H9 (cell line): Measurements from ENCODE around the gene PGF. TPM values are rescaled to one million over a fixed set of nuclear protein-coding genes. Genes with fewer than 3 reads are reported as not detected.

Experiments
- DNase-seq: peaks from one replicate; pipeline ENCODE4 v3.0.0-alpha.2; 2017
- H2AFZ ChIP-seq: one replicate; pipeline ENCODE4 v1.6.1; 2013; ENCODE audit warnings: mild to moderate bottlenecking, low read length, control low read depth, moderate library complexity
- H2AK5ac ChIP-seq: 2 replicates; pipeline ENCODE4 v1.6.1; 2013; ENCODE audit warnings: low read length, control low read depth, mixed read lengths; ENCODE audit not compliant: insufficient read length
- H2BK120ac ChIP-seq: one replicate; pipeline ENCODE4 v1.6.1; 2013; ENCODE audit warnings: low read depth, mild to moderate bottlenecking, low read length, control low read depth, inconsistent platforms; ENCODE audit not compliant: poor library complexity, severe bottlenecking
- H2BK12ac ChIP-seq: 2 replicates; pipeline ENCODE4 v1.6.1; 2013; ENCODE audit warnings: low read length, control low read depth, mixed read lengths, low read depth; ENCODE audit not compliant: insufficient read length
- H2BK15ac ChIP-seq: 2 replicates; pipeline ENCODE4 v1.6.1; 2013; ENCODE audit warnings: low read depth, low read length, control low read depth
- H2BK20ac ChIP-seq: one replicate; pipeline ENCODE4 v1.6.1; 2013; ENCODE audit warnings: low read depth, mild to moderate bottlenecking, low read length, control low read depth, inconsistent platforms; ENCODE audit not compliant: poor library complexity, severe bottlenecking
- H2BK5ac ChIP-seq: 2 replicates; pipeline ENCODE4 v1.6.1; 2013; ENCODE audit warnings: low read length, control low read depth, mixed read lengths; ENCODE audit not compliant: insufficient read length
- H3K14ac ChIP-seq: 2 replicates; pipeline ENCODE4 v1.6.1; 2013; ENCODE audit warnings: low read length, control low read depth; ENCODE audit not compliant: insufficient read depth
- H3K18ac ChIP-seq: 2 replicates; pipeline ENCODE4 v1.6.1; 2013; ENCODE audit warnings: low read depth, mild to moderate bottlenecking, mixed read lengths, low read length, control low read depth; ENCODE audit not compliant: insufficient read length
- H3K23ac ChIP-seq: 2 replicates; pipeline ENCODE4 v1.6.1; 2013; ENCODE audit warnings: low read length, control low read depth, mixed read lengths, low read depth; ENCODE audit not compliant: insufficient read length
- H3K23me2 ChIP-seq: 2 replicates; pipeline ENCODE4 v1.6.1; 2013; ENCODE audit warnings: low read depth, mild to moderate bottlenecking, mixed read lengths, low read length, control low read depth; ENCODE audit not compliant: insufficient read length, poor library complexity, severe bottlenecking
- H3K27ac ChIP-seq: 2 replicates; pipeline ENCODE4 v1.5.1; 2013; ENCODE audit warnings: low read length, control low read depth, mixed read lengths, low read depth; ENCODE audit not compliant: insufficient read length
- H3K27me3 ChIP-seq: 2 replicates; pipeline ENCODE4 v1.6.1; 2013; ENCODE audit warnings: low read length, control low read depth, inconsistent platforms; ENCODE audit not compliant: insufficient read depth
- H3K4ac ChIP-seq: 2 replicates; pipeline ENCODE4 v1.6.1; 2013; ENCODE audit warnings: low read depth, mild to moderate bottlenecking, control low read depth, inconsistent platforms, low read length, moderate library complexity
- H3K4me1 ChIP-seq: 2 replicates; pipeline ENCODE4 v1.6.1; 2013; ENCODE audit warnings: low read length, control low read depth, inconsistent platforms; ENCODE audit not compliant: insufficient read depth
- H3K4me2 ChIP-seq: 2 replicates; pipeline ENCODE4 v1.6.1; 2013; ENCODE audit warnings: low read length, control low read depth, mixed read lengths; ENCODE audit not compliant: insufficient read length, insufficient read depth
- H3K56ac ChIP-seq: 2 replicates; pipeline ENCODE4 v1.6.1; 2013; ENCODE audit warnings: low read depth, mild to moderate bottlenecking, mixed read lengths, low read length, control low read depth; ENCODE audit not compliant: insufficient read length
- H3K79me1 ChIP-seq: 2 replicates; pipeline ENCODE4 v1.6.1; 2013; ENCODE audit warnings: low read depth, mild to moderate bottlenecking, moderate library complexity, low read length, control low read depth, inconsistent platforms; ENCODE audit not compliant: insufficient read depth, poor library complexity, severe bottlenecking
- H3K79me2 ChIP-seq: 2 replicates; pipeline ENCODE4 v1.6.1; 2013; ENCODE audit warnings: low read length, control low read depth, inconsistent platforms; ENCODE audit not compliant: insufficient read depth
- H3K9ac ChIP-seq: 2 replicates; pipeline ENCODE4 v1.6.1; 2013; ENCODE audit warnings: low read length, control low read depth, mixed read lengths; ENCODE audit not compliant: insufficient read length; ENCODE audit errors: extremely low read depth
- H3K9me3 ChIP-seq: one replicate; pipeline ENCODE4 v1.6.1; 2013; ENCODE audit warnings: low read depth, low read length, inconsistent platforms; ENCODE audit not compliant: control insufficient read depth
- H3T11ph ChIP-seq: one replicate; pipeline ENCODE4 v1.6.1; 2013; ENCODE audit warnings: mild to moderate bottlenecking, low read length, control low read depth, inconsistent platforms
- H4K20me1 ChIP-seq: one replicate; pipeline ENCODE4 v1.6.1; 2013; ENCODE audit not compliant: control insufficient read depth, insufficient read length, insufficient read depth
- H4K5ac ChIP-seq: 2 replicates; pipeline ENCODE4 v1.6.1; 2013; ENCODE audit warnings: low read depth, mild to moderate bottlenecking, mixed read lengths, low read length, control low read depth; ENCODE audit not compliant: insufficient read length
- H4K8ac ChIP-seq: replicated peaks from 2 replicates; pipeline ENCODE4 v1.6.1; 2013; ENCODE audit warnings: low read length, control low read depth, mixed read lengths, low read depth; ENCODE audit not compliant: insufficient read length
- H4K91ac ChIP-seq: 2 replicates; pipeline ENCODE4 v1.6.1; 2013; ENCODE audit warnings: low read depth, mild to moderate bottlenecking, moderate library complexity, mixed read lengths, low read length, control low read depth; ENCODE audit not compliant: insufficient read length
- H3K27ac Mint-ChIP-seq, 3 experiments: 2 replicates in 2 of 3; 3 replicates in 1 of 3; pipeline ENCODE4 v1.8.0; 2020 to 2021; ENCODE audit warnings: mixed read lengths in 3 of 3, mild to moderate bottlenecking in 1 of 3, moderate library complexity in 1 of 3
- H3K27me3 Mint-ChIP-seq: 2 replicates; pipeline ENCODE4 v1.8.0; 2021; ENCODE audit warnings: low read depth, mild to moderate bottlenecking, moderate library complexity, mixed read lengths
- H3K36me3 Mint-ChIP-seq, 3 experiments: 2 replicates in 2 of 3; 3 replicates in 1 of 3; pipeline ENCODE4 v1.8.0; 2020 to 2021; ENCODE audit warnings: low read depth in 3 of 3, mixed read lengths in 3 of 3; ENCODE audit not compliant: insufficient read depth in 1 of 3
- H3K4me1 Mint-ChIP-seq, 2 experiments: 2 replicates each; pipeline ENCODE4 v1.8.0; 2020; ENCODE audit warnings: mixed read lengths in 2 of 2
- H3K4me3 Mint-ChIP-seq, 2 experiments: 2 replicates in 1 of 2; 3 replicates in 1 of 2; pipeline ENCODE4 v1.8.0; 2020 to 2021; ENCODE audit warnings: mild to moderate bottlenecking in 2 of 2, mixed read lengths in 2 of 2, moderate library complexity in 1 of 2
- H3K9me3 Mint-ChIP-seq, 2 experiments: 2 replicates in 1 of 2; 3 replicates in 1 of 2; pipeline ENCODE4 v1.8.0; 2020; ENCODE audit warnings: mild to moderate bottlenecking in 2 of 2, mixed read lengths in 2 of 2, moderate library complexity in 1 of 2
- WGBS: extraction: QIAGEN DNeasy Blood & Tissue Kit; methylation state at CpG from one replicate; pipeline ENCODE4 v1.1.7; 2013; ENCODE audit warnings: missing lambda C conversion rate, low lambda C conversion rate, mixed read lengths; ENCODE audit not compliant: insufficient read length; ENCODE audit errors: extremely low coverage; 5-methylcytosine and 5-hydroxymethylcytosine counted together
- total RNA-seq: library from RNA; stranded (reverse); gene quantifications from 2 replicates; pipeline ENCODE4 v1.2.1, GENCODE V29; 2021
- TF ChIP-seq, protein P1 (sequence below): fragments of 200-600 bp; sonication (generic); conservative IDR thresholded peaks from 3 replicates; pipeline ENCODE4 v1.8.0; 2021; ENCODE audit warnings: antibody characterized with exemption, mild to moderate bottlenecking

The PGF gene
- total RNA-seq, 1 experiment from 2014 or later = 2.3 TPM

DNA sequence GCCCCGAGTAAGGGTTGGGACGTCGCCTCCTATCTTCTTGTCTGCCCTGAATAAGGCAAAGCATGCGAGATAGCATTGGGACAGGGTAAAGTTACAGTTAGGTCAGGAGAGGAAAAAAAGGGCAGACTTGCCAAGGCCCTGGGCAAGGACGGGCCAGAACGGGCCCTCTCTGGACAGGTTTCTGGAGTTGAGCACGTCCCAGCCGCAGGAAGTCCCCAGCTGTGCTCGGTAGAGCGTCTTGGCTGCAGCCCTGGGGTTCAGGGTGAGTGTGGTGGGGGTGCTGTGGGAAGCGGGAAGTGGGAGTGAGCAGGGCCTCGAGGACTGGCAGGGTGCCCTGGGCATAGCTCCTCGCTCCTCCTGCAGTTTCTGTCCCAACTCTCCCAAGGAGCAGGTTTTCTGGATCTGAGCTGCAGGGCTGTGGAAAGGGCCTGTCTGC lies 37.7 kb downstream of the PGF start:
- Histone ChIP-seq H2AK5ac (no peak overlapping the region), H3K27me3 (no peaks in the 10 kb centered on the region), H3K27ac (no peak overlapping the region), H3K9me3 (no peaks in the 10 kb centered on the region), H3K14ac (no peak overlapping the region; the same call in 1 of the 2 replicates), H3T11ph (no peak overlapping the region), H2AFZ (no peak overlapping the region), H2BK15ac (no peak overlapping the region), H3K79me1 (no peaks in the 10 kb centered on the region), H3K79me2 (no peaks in the 10 kb centered on the region), H2BK120ac (no peak overlapping the region), H3K23me2 (peaks cover 2% of the 10 kb centered on the region), H3K4me1 (no peaks in the 10 kb centered on the region; the same call in 1 of the 2 replicates), H4K91ac (no peak overlapping the region), H4K5ac (no peak overlapping the region), H3K18ac (no peak overlapping the region), H2BK12ac (no peak overlapping the region), H4K20me1 (no peaks in the 10 kb centered on the region), H3K4me2 (no peak overlapping the region), H3K23ac (no peak overlapping the region), H2BK5ac (no peak overlapping the region), H2BK20ac (no peak overlapping the region), H4K8ac (no peak overlapping the region), H3K4ac (no peak overlapping the region), H3K9ac (no peak overlapping the region), H3K56ac (no peak overlapping the region)
- no peak for DNase-seq
- whole genome bisulfite sequencing = no CpG with 5 or more reads among the region's 13 CpGs
- Mint-ChIP-seq H3K9me3 (no peaks in the 10 kb centered on the region), H3K4me3 (no peak overlapping the region; a peak in 1 of 5 replicates), H3K4me1 (peaks cover 6 to 7% of the 10 kb centered on the region in 2 experiments; a peak in 3 of 4 replicates), H3K36me3 (peaks cover 0 to 6% (median 0%) of the 10 kb centered on the region in 3 experiments; a peak in 2 of 7 replicates), H3K27me3 (peaks cover 3% of the 10 kb centered on the region), H3K27ac (peak overlapping the region in 2 of 3 experiments; percentile 9 to 77; a peak in 4 of 7 replicates)
- TF ChIP-seq, protein P1, sequence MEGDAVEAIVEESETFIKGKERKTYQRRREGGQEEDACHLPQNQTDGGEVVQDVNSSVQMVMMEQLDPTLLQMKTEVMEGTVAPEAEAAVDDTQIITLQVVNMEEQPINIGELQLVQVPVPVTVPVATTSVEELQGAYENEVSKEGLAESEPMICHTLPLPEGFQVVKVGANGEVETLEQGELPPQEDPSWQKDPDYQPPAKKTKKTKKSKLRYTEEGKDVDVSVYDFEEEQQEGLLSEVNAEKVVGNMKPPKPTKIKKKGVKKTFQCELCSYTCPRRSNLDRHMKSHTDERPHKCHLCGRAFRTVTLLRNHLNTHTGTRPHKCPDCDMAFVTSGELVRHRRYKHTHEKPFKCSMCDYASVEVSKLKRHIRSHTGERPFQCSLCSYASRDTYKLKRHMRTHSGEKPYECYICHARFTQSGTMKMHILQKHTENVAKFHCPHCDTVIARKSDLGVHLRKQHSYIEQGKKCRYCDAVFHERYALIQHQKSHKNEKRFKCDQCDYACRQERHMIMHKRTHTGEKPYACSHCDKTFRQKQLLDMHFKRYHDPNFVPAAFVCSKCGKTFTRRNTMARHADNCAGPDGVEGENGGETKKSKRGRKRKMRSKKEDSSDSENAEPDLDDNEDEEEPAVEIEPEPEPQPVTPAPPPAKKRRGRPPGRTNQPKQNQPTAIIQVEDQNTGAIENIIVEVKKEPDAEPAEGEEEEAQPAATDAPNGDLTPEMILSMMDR = no peak
